ENCODE data around the gene ARHGEF28.

- TF ChIP-seq, protein P1, sequence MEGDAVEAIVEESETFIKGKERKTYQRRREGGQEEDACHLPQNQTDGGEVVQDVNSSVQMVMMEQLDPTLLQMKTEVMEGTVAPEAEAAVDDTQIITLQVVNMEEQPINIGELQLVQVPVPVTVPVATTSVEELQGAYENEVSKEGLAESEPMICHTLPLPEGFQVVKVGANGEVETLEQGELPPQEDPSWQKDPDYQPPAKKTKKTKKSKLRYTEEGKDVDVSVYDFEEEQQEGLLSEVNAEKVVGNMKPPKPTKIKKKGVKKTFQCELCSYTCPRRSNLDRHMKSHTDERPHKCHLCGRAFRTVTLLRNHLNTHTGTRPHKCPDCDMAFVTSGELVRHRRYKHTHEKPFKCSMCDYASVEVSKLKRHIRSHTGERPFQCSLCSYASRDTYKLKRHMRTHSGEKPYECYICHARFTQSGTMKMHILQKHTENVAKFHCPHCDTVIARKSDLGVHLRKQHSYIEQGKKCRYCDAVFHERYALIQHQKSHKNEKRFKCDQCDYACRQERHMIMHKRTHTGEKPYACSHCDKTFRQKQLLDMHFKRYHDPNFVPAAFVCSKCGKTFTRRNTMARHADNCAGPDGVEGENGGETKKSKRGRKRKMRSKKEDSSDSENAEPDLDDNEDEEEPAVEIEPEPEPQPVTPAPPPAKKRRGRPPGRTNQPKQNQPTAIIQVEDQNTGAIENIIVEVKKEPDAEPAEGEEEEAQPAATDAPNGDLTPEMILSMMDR (IDR thresholded peaks at IDR 0.05): no peak
- TF ChIP-seq POLR2A (IDR thresholded peaks at IDR 0.05): no peak
Measured at GRCh38 chr5:73719632-73720031, 93.6 kb downstream of the ARHGEF28 start.
